ENCODE results near the gene TRAPPC10. TPM values are rescaled to one million over a fixed set of nuclear protein-coding genes. Genes with fewer than 3 reads are reported as not detected.

Gene TRAPPC10
- total RNA-seq, 1 experiment from 2014 or later: 31.5 TPM

DNA sequence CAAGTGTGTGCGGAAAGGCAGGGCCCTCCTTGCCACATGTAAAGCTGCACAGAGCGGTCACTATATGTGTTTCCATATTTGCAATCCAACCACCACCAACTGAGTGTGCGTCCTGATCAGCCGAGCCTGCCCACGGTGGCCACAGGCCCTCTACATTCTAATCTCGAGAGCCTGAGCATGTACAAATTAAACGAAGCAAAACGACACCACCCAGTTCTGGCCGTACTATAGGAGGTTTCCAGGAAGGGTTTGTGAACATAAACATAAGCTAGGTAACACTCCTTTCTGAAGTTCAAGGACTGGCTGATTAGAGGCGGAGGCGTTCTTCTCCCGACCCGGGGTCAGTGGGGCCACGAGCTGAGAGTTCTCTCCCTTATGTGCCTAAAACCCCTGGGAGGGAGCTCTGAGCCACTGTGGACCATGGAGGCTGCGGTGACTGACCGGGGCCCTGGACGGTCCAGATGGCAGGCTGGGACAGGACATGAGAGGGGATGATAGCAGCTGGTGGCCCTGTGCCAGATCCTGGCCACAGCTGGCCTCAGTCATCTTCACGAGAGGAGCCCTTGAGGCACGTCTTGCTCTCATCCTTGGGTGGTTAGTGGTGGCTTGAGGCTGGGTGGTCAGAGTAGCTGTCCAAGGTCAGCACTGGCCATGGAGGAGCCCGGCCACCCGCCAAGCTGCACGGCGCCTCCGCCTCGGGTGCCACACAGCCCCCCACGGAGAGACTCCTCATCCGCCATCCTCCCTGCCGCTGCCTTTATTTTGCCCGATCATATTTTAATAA is 39.1 kb upstream of the TRAPPC10 start:
- no peak for TF ChIP-seq FOSL1 (IDR thresholded peaks at IDR 0.05; ENCODE audit: low read depth)
- TF ChIP-seq EZH2phosphoT487 (IDR thresholded peaks at IDR 0.05; ENCODE audit: borderline replicate concordance): no peak
- Histone ChIP-seq H3K27me3 (ENCODE audit: insufficient read depth, low read length) (no peaks in the 10 kb centered on the region), H3K4me2 (ENCODE audit: low read length) (no peak overlapping the region), H3K36me3 (ENCODE audit: control insufficient read depth in 1 of 2, insufficient read depth in 2 of 2, low read length in 2 of 2) (no peaks in the 10 kb centered on the region), H3K27ac (ENCODE audit: low read depth, low read length) (no peak overlapping the region), H3K9ac (ENCODE audit: low read length) (no peak overlapping the region), H3K4me1 (ENCODE audit: control insufficient read depth in 1 of 2, insufficient read depth in 2 of 2, low read length in 2 of 2) (no peaks in the 10 kb centered on the region; a peak in 1 of 4 replicates), H3K9me3 (ENCODE audit: control insufficient read depth in 1 of 2, insufficient read depth in 1 of 2, low read depth in 1 of 2, low read length in 2 of 2) (no peaks in the 10 kb centered on the region), H3K9me2 (ENCODE audit: insufficient read depth) (no peaks in the 10 kb centered on the region), H4K20me1 (ENCODE audit: insufficient read depth) (no peaks in the 10 kb centered on the region), H3K4me3 (replicated peaks in 1 of 2; ENCODE audit: low read depth in 1 of 2, low read length in 2 of 2) (no peak overlapping the region), H3K79me2 (ENCODE audit: insufficient read depth, low read length) (no peaks in the 10 kb centered on the region), H2AFZ (ENCODE audit: low read depth, low read length, poor library complexity, severe bottlenecking) (no peak overlapping the region)
- ChIA-PET RAD21 (ENCODE audit: low non-redundant PET in 1 of 2, low total read pairs in 2 of 2, uncharacterized antibody in 2 of 2, unreplicated experiment in 2 of 2) (no interaction called here), CTCF (no interaction called here), POLR2A (no interaction called here)
- intact Hi-C loops (cut with micrococcal nuclease): no loop called here
- no peak for DNase-seq (ENCODE audit: low read depth, low spot score)
- ATAC-seq: no peak
- BruUV-seq (replicated peaks): no TSS peak

DNA sequence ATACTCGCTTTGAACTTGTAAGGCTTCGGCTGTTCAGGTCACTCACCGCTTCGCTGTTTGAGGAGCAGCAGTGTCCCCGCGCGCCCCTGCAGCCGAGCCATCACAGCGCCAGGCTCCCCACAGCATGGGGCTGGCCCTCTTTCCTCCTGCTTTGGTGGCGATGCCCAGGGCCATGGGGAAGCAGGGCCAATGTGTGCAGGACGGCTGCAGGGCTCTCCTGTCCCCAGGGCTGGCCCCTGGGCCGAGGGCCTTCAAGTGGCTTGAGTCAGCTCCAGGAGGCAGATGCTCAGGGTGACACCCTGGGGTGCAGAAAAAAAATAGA is 38.5 kb upstream of the TRAPPC10 start:
- Histone ChIP-seq H3K79me2 (ENCODE audit: insufficient read depth, low read length) (no peaks in the 10 kb centered on the region), H3K9ac (ENCODE audit: low read length) (no peak overlapping the region), H3K4me3 (replicated peaks in 1 of 2; ENCODE audit: low read depth in 1 of 2, low read length in 2 of 2) (no peak overlapping the region), H3K9me3 (ENCODE audit: control insufficient read depth in 1 of 2, insufficient read depth in 1 of 2, low read depth in 1 of 2, low read length in 2 of 2) (no peaks in the 10 kb centered on the region), H3K27ac (ENCODE audit: low read depth, low read length) (no peak overlapping the region), H3K36me3 (ENCODE audit: control insufficient read depth in 1 of 2, insufficient read depth in 2 of 2, low read length in 2 of 2) (no peaks in the 10 kb centered on the region), H4K20me1 (ENCODE audit: insufficient read depth) (no peaks in the 10 kb centered on the region), H2AFZ (ENCODE audit: low read depth, low read length, poor library complexity, severe bottlenecking) (no peak overlapping the region), H3K9me2 (ENCODE audit: insufficient read depth) (no peaks in the 10 kb centered on the region), H3K27me3 (ENCODE audit: insufficient read depth, low read length) (no peaks in the 10 kb centered on the region), H3K4me1 (ENCODE audit: control insufficient read depth in 1 of 2, insufficient read depth in 2 of 2, low read length in 2 of 2) (no peaks in the 10 kb centered on the region; a peak in 1 of 4 replicates), H3K4me2 (ENCODE audit: low read length) (no peak overlapping the region)
- CTCF ChIA-PET: no interaction called here
- DNase-seq (ENCODE audit: low read depth, low spot score): no peak
- BruUV-seq (replicated peaks): no TSS peak
- TF ChIP-seq, protein P1, sequence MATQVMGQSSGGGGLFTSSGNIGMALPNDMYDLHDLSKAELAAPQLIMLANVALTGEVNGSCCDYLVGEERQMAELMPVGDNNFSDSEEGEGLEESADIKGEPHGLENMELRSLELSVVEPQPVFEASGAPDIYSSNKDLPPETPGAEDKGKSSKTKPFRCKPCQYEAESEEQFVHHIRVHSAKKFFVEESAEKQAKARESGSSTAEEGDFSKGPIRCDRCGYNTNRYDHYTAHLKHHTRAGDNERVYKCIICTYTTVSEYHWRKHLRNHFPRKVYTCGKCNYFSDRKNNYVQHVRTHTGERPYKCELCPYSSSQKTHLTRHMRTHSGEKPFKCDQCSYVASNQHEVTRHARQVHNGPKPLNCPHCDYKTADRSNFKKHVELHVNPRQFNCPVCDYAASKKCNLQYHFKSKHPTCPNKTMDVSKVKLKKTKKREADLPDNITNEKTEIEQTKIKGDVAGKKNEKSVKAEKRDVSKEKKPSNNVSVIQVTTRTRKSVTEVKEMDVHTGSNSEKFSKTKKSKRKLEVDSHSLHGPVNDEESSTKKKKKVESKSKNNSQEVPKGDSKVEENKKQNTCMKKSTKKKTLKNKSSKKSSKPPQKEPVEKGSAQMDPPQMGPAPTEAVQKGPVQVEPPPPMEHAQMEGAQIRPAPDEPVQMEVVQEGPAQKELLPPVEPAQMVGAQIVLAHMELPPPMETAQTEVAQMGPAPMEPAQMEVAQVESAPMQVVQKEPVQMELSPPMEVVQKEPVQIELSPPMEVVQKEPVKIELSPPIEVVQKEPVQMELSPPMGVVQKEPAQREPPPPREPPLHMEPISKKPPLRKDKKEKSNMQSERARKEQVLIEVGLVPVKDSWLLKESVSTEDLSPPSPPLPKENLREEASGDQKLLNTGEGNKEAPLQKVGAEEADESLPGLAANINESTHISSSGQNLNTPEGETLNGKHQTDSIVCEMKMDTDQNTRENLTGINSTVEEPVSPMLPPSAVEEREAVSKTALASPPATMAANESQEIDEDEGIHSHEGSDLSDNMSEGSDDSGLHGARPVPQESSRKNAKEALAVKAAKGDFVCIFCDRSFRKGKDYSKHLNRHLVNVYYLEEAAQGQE (IDR thresholded peaks at IDR 0.05; ENCODE audit: low read depth): no peak
- TF ChIP-seq FOSL1 (IDR thresholded peaks at IDR 0.05; ENCODE audit: low read depth): no peak
- TF ChIP-seq SIN3A (IDR thresholded peaks at IDR 0.05; ENCODE audit: low read depth): no peak
- no peak for TF ChIP-seq SP1 (IDR thresholded peaks at IDR 0.05; ENCODE audit: low read depth)
- no peak for TF ChIP-seq EZH2 (IDR thresholded peaks at IDR 0.05)
- no peak for TF ChIP-seq SRF (IDR thresholded peaks at IDR 0.05; ENCODE audit: low read depth)
- TF ChIP-seq EZH2phosphoT487 (IDR thresholded peaks at IDR 0.05; ENCODE audit: borderline replicate concordance): no peak
- intact Hi-C loops (cut with micrococcal nuclease): no loop called here
- POLR2A ChIA-PET: no interaction called here
- RAD21 ChIA-PET (ENCODE audit: low non-redundant PET in 1 of 2, low total read pairs in 2 of 2, uncharacterized antibody in 2 of 2, unreplicated experiment in 2 of 2): no interaction called here
- ATAC-seq: no peak
